Left ventricle myocardium inferior (tissue), 1 donor: Measurements from ENCODE around the gene NAV2. TPM values are rescaled to one million over a fixed set of nuclear protein-coding genes. Genes with fewer than 3 reads are reported as not detected.

Experiments
- DNase-seq: peaks from one replicate; pipeline ENCODE4 v3.0.0-alpha.2; 2020
- H3K27ac ChIP-seq: fragments of 200-600 bp; replicated peaks from 2 replicates; pipeline ENCODE4 v1.8.0; 2021
- H3K27me3 ChIP-seq: fragments of 200-600 bp; 2 replicates; pipeline ENCODE4 v1.8.0; 2021; ENCODE audit warnings: low read depth
- H3K36me3 ChIP-seq: fragments of 200-600 bp; 2 replicates; pipeline ENCODE4 v1.8.0; 2021
- H3K4me1 ChIP-seq: fragments of 200-600 bp; 2 replicates; pipeline ENCODE4 v1.8.0; 2021
- H3K4me3 ChIP-seq: fragments of 200-600 bp; 2 replicates; pipeline ENCODE4 v1.8.0; 2021; ENCODE audit warnings: mild to moderate bottlenecking, moderate library complexity
- H3K9me3 ChIP-seq: fragments of 200-600 bp; replicated peaks from 2 replicates; pipeline ENCODE4 v1.8.0; 2021
- intact Hi-C: fragments of 100-400 bp; cut with micrococcal nuclease; formaldehyde crosslinking; loops from one replicate; pipeline ENCODE4 v1.11.0; 2022
- total RNA-seq: library from RNA; stranded (reverse); fragmentation: NEBNext Ultra II Directional; extraction: Animal tissue kit (Norgen Biotek cat#: 25700); gene quantifications from one replicate; pipeline ENCODE4 v1.2.1, GENCODE V29; 2021
- TF ChIP-seq, protein P1 (sequence below): fragments of 200-600 bp; IDR thresholded peaks from 2 replicates; pipeline ENCODE4 v1.8.0; 2021; ENCODE audit warnings: antibody characterized with exemption, mild to moderate bottlenecking, borderline replicate concordance
- donor health status: DM: no; HTN: yes; CAD: no; lungs with severe emphysema.

Gene NAV2
- total RNA-seq, 1 donor from 2014 or later, result 14.3 TPM

DNA sequence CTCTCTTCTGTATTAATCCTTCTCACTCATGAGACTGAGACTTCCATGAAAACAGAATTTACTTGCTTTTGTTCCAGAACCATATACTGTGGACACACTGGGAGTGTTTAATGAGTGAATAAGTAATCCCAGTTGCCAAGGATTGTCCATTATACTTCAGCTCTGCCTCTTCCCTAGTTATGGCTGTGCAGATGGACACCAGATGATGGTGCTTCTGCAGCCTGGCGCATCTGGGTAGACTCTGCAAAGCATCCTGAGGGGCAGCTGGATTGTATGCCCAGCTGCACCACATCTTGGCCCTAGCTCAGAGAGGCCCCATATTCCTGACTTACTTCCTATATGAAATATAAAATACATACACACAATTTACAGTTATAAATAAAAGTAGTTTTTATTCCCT lies 404.2 kb downstream of the NAV2 start:
- no peaks in the 10 kb centered on the region for H3K9me3 ChIP-seq
- intact Hi-C loops, result no loop called here
- H3K27me3 ChIP-seq, result no peaks in the 10 kb centered on the region
- no peak overlapping the region for H3K27ac ChIP-seq
- TF ChIP-seq, protein P1, sequence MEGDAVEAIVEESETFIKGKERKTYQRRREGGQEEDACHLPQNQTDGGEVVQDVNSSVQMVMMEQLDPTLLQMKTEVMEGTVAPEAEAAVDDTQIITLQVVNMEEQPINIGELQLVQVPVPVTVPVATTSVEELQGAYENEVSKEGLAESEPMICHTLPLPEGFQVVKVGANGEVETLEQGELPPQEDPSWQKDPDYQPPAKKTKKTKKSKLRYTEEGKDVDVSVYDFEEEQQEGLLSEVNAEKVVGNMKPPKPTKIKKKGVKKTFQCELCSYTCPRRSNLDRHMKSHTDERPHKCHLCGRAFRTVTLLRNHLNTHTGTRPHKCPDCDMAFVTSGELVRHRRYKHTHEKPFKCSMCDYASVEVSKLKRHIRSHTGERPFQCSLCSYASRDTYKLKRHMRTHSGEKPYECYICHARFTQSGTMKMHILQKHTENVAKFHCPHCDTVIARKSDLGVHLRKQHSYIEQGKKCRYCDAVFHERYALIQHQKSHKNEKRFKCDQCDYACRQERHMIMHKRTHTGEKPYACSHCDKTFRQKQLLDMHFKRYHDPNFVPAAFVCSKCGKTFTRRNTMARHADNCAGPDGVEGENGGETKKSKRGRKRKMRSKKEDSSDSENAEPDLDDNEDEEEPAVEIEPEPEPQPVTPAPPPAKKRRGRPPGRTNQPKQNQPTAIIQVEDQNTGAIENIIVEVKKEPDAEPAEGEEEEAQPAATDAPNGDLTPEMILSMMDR, result no peak
- DNase-seq, result no peak
- no peak overlapping the region for H3K4me3 ChIP-seq
- H3K4me1 ChIP-seq, result peaks cover 14% of the 10 kb centered on the region
- H3K36me3 ChIP-seq, result peaks cover 32% of the 10 kb centered on the region

DNA sequence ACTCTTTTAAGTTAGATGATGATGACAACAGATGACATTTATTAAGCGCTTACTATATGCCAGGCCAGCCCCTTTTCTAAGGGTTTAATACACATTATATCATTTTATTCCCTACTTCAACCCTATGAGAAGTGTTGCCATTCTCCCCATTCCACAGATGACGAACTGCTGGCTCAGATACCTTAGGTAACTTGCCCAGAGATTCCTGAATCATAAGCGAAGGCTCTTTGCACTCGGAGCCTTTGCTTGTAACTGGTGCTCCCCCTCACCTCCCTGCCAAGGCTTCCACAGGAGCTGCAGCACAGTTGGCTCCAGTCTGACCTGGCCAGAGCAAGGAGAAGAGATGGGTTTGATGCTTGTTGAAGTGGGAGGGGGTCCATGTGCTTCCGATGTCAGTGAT lies 404.7 kb downstream of the NAV2 start:
- intact Hi-C loops, result no loop called here
- no peaks in the 10 kb centered on the region for H3K27me3 ChIP-seq
- no peak overlapping the region for H3K4me3 ChIP-seq
- TF ChIP-seq, protein P1, result no peak
- H3K4me1 ChIP-seq, result peaks cover 9% of the 10 kb centered on the region
- peaks cover 32% of the 10 kb centered on the region for H3K36me3 ChIP-seq
- DNase-seq, result no peak
- no peaks in the 10 kb centered on the region for H3K9me3 ChIP-seq
- H3K27ac ChIP-seq, result no peak overlapping the region

DNA sequence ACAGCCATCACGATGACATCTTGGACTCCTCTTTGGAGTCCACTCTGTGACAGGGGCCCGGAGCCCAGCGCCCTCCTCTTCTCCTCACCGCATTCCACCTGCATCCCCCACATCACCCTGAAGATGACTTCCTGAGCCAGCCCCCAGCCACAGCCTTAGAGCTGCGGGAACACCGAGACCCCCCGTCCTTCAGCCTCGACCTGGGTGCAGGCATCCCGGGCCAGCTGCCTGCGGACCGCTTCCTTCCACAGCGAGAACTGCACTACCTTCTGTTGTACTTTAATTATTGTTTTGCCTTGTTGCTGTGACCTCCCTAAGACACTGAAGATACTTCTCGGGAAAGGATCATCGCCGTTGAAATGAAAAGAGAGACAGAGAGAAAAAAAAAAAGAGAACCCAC lies 405.6 kb downstream of the NAV2 start:
- peaks cover 32% of the 10 kb centered on the region for H3K36me3 ChIP-seq

DNA sequence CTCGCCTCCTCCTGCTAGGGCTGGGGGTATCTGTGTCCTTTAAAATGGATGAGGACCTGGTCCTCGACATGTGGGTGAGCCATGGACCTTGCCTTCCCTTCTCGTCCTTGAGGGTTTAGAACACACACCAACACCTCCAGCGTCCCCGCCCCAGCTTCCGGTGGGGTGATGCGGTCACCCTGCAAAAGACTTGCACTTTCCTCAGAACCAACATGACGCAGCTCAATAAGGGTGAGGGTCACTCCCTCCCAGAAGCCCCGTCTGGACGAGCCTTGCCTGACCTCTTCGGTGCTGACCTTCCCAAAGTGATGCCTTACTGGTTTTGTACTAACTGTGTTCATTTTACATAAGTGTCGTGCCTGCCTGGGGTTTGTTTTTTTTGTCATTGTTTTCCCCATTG lies 406.7 kb downstream of the NAV2 start:
- TF ChIP-seq, protein P1, result no peak
- Histone ChIP-seq H3K27ac (no peak overlapping the region), H3K27me3 (no peaks in the 10 kb centered on the region), H3K9me3 (no peaks in the 10 kb centered on the region), H3K36me3 (peaks cover 31% of the 10 kb centered on the region), H3K4me3 (no peak overlapping the region), H3K4me1 (no peaks in the 10 kb centered on the region)
- intact Hi-C loops, result no loop called here
- DNase-seq, result no peak

More for the DNA sequence above, 405.6 kb downstream of the NAV2 start:
- H3K27me3 ChIP-seq, result no peaks in the 10 kb centered on the region
- H3K4me3 ChIP-seq, result no peak overlapping the region
- H3K4me1 ChIP-seq, result peaks cover under 1% of the 10 kb centered on the region
- TF ChIP-seq, protein P1, result no peak
- no peaks in the 10 kb centered on the region for H3K9me3 ChIP-seq
- DNase-seq, result no peak
- intact Hi-C loops, result no loop called here
- H3K27ac ChIP-seq, result no peak overlapping the region

DNA sequence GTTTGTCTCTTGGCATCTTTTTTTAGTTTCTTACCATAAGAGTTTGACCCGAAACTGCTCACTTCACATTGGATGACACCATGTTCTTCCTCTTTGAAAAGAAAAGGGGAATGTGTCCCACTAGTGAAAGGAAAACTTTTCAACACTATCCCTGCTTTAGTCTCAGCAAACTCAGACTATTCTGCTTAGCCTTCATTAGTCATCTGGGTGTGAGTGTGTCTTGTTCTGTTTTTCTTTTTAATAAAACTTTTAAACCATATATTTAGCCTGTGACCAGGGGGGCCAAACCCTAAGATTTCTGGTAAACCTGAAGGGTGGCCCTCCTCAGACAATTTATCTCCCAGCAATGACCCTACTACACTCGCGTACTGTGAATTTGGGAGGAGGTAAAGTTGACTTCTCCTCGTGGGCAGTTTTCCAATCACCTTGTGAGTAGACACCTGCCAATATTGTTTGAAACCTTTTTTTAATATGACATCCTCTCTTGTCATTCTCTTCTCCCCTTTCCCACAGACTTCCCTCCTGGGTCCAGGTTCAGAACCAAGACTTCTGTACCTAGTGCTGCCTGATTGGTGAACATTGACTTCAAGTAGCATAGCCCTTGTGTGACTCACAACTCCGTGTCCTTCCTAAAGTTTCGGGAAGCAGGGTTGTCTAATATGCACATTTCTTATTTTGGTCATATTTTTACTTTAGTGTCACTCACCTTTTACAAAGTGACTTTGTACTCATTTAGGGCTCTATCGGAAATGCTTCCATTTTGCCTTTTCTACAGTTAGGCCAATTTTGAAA lies 407.7 kb downstream of the NAV2 start:
- intact Hi-C loops, result no loop called here
- no peak for DNase-seq
- H3K4me3 ChIP-seq, result no peak overlapping the region

More for the DNA sequence above, 407.7 kb downstream of the NAV2 start:
- Histone ChIP-seq H3K36me3 (peaks cover 21% of the 10 kb centered on the region), H3K9me3 (no peaks in the 10 kb centered on the region), H3K4me1 (no peaks in the 10 kb centered on the region), H3K27me3 (no peaks in the 10 kb centered on the region), H3K27ac (no peak overlapping the region)
- TF ChIP-seq, protein P1, result no peak
